Measurements from ENCODE around the gene LRP1B.

DNA sequence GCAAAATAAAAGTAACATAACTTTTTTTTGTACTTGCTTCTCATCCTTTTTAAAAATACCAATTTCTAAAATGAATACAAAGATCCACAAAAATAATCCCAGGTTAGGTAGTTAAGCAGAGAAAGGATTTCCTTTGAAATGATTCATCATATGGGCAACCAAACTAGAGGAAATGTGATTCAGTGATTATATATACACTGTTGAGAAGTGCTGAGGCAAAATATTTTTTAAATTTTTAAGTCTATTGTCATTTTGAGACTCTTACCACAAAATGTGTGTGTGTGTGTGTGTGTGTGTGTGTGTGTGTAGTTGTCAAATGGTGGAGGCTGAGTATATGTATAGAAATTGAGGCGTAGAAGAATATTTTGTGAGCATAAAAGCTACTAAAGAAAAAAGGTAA lies 1075.3 kb downstream of the LRP1B start:
- TF ChIP-seq SIN3A (IDR thresholded peaks at IDR 0.05; ENCODE audit: borderline replicate concordance, insufficient read depth, low read length): no peak
- TF ChIP-seq, protein P1, sequence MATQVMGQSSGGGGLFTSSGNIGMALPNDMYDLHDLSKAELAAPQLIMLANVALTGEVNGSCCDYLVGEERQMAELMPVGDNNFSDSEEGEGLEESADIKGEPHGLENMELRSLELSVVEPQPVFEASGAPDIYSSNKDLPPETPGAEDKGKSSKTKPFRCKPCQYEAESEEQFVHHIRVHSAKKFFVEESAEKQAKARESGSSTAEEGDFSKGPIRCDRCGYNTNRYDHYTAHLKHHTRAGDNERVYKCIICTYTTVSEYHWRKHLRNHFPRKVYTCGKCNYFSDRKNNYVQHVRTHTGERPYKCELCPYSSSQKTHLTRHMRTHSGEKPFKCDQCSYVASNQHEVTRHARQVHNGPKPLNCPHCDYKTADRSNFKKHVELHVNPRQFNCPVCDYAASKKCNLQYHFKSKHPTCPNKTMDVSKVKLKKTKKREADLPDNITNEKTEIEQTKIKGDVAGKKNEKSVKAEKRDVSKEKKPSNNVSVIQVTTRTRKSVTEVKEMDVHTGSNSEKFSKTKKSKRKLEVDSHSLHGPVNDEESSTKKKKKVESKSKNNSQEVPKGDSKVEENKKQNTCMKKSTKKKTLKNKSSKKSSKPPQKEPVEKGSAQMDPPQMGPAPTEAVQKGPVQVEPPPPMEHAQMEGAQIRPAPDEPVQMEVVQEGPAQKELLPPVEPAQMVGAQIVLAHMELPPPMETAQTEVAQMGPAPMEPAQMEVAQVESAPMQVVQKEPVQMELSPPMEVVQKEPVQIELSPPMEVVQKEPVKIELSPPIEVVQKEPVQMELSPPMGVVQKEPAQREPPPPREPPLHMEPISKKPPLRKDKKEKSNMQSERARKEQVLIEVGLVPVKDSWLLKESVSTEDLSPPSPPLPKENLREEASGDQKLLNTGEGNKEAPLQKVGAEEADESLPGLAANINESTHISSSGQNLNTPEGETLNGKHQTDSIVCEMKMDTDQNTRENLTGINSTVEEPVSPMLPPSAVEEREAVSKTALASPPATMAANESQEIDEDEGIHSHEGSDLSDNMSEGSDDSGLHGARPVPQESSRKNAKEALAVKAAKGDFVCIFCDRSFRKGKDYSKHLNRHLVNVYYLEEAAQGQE (IDR thresholded peaks at IDR 0.05; ENCODE audit: insufficient read depth in 1 of 2, low read depth in 2 of 2, low read length in 2 of 2): no peak
- no peak for TF ChIP-seq FOXP2 (optimal IDR thresholded peaks at IDR 0.05; ENCODE audit: borderline replicate concordance, extremely low read depth, extremely low read length, insufficient read depth)

Data from PFSK-1 (cell line).